Type B pancreatic cell (in vitro differentiated cells): ENCODE measurements around the gene USP43. TPM values are rescaled to one million over a fixed set of nuclear protein-coding genes. Genes with fewer than 3 reads are reported as not detected.
A peak's percentile ranks its signal among the peaks of the same experiment; 100 is the strongest.

Experiments
- DNase-seq: peaks from one replicate; pipeline ENCODE4 v3.0.0; 2021; ENCODE audit warnings: mixed read lengths; ENCODE audit not compliant: unreplicated experiment; ENCODE audit errors: extremely low spot score
- H3K27ac Mint-ChIP-seq: 2 replicates; pipeline ENCODE4 v1.8.0; 2021; ENCODE audit warnings: mild to moderate bottlenecking, mixed read lengths
- H3K27me3 Mint-ChIP-seq: 2 replicates; pipeline ENCODE4 v1.8.0; 2021; ENCODE audit warnings: mixed read lengths
- H3K36me3 Mint-ChIP-seq: 2 replicates; pipeline ENCODE4 v1.8.0; 2021; ENCODE audit warnings: mixed read lengths
- H3K4me1 Mint-ChIP-seq: one replicate; pipeline ENCODE4 v1.8.0; 2021; ENCODE audit warnings: mixed read lengths; ENCODE audit not compliant: unreplicated experiment
- H3K4me3 Mint-ChIP-seq: 2 replicates; pipeline ENCODE4 v1.8.0; 2021; ENCODE audit warnings: mild to moderate bottlenecking, mixed read lengths
- H3K9me3 Mint-ChIP-seq: 2 replicates; pipeline ENCODE4 v1.8.0; 2021; ENCODE audit warnings: mixed read lengths
- total RNA-seq: library from RNA; stranded (reverse); gene quantifications from 2 replicates; pipeline ENCODE4 v1.2.1, GENCODE V29; 2021; ENCODE audit warnings: low replicate concordance
- TF ChIP-seq, protein P1 (sequence below): fragments of 200-600 bp; sonication (generic); conservative IDR thresholded peaks from 2 replicates; pipeline ENCODE4 v1.5.0; 2021; ENCODE audit warnings: antibody characterized with exemption, mild to moderate bottlenecking

Gene USP43
- total RNA-seq, 1 donor from 2014 or later, result 6.6 TPM

- Mint-ChIP-seq H3K27me3 (no peaks in the 10 kb centered on the region), H3K4me3 (no peak overlapping the region), H3K9me3 (peaks cover 7% of the 10 kb centered on the region), H3K27ac (peak overlapping the region; percentile 23), H3K4me1 (no peaks in the 10 kb centered on the region), H3K36me3 (peaks cover 16% of the 10 kb centered on the region)
- TF ChIP-seq, protein P1, sequence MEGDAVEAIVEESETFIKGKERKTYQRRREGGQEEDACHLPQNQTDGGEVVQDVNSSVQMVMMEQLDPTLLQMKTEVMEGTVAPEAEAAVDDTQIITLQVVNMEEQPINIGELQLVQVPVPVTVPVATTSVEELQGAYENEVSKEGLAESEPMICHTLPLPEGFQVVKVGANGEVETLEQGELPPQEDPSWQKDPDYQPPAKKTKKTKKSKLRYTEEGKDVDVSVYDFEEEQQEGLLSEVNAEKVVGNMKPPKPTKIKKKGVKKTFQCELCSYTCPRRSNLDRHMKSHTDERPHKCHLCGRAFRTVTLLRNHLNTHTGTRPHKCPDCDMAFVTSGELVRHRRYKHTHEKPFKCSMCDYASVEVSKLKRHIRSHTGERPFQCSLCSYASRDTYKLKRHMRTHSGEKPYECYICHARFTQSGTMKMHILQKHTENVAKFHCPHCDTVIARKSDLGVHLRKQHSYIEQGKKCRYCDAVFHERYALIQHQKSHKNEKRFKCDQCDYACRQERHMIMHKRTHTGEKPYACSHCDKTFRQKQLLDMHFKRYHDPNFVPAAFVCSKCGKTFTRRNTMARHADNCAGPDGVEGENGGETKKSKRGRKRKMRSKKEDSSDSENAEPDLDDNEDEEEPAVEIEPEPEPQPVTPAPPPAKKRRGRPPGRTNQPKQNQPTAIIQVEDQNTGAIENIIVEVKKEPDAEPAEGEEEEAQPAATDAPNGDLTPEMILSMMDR, result no peak
- no peak for DNase-seq
Observed at GRCh38 chr17:9676820-9677310, 31.5 kb downstream of the USP43 start.

- Mint-ChIP-seq H3K27ac (peak overlapping the region; percentile 23), H3K4me1 (no peaks in the 10 kb centered on the region), H3K36me3 (peaks cover 16% of the 10 kb centered on the region), H3K9me3 (peaks cover 7% of the 10 kb centered on the region), H3K4me3 (no peak overlapping the region), H3K27me3 (no peaks in the 10 kb centered on the region)
- no peak for DNase-seq
- TF ChIP-seq, protein P1, result no peak
Observed at GRCh38 chr17:9677411-9677810, 32.1 kb downstream of the USP43 start.

DNA sequence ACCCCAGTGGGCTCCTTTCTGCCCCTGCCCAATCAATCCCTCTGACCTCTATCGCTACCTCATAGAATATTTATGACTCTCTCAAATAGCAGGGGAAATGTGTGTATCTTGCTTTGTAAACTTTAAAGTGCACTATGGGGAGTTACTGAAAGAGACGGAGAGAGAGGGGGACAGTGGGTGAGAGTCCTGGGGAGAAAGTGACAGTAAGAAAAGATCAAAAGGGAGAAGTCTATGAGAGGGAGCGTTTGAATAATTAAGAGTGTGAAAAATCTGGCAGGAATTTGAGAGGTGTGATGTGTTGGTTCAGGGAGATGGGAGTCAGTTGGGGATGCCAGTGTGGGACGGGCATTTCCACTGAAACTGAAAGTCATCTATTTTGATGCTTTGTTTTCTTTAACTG, 32.6 kb downstream of the USP43 start:
- no peak overlapping the region for H3K4me3 Mint-ChIP-seq
- no peaks in the 10 kb centered on the region for H3K4me1 Mint-ChIP-seq
- H3K9me3 Mint-ChIP-seq, result peaks cover 7% of the 10 kb centered on the region
- TF ChIP-seq, protein P1, result no peak
- H3K36me3 Mint-ChIP-seq, result peaks cover 16% of the 10 kb centered on the region
- H3K27ac Mint-ChIP-seq, result no peak overlapping the region
- H3K27me3 Mint-ChIP-seq, result no peaks in the 10 kb centered on the region
- DNase-seq, result no peak

GRCh38 chr17:9684955-9685621, 39.8 kb downstream of the USP43 start:
- Mint-ChIP-seq H3K36me3 (peaks cover 17% of the 10 kb centered on the region), H3K27me3 (no peaks in the 10 kb centered on the region), H3K9me3 (peaks cover 5% of the 10 kb centered on the region), H3K4me1 (no peaks in the 10 kb centered on the region), H3K4me3 (no peak overlapping the region), H3K27ac (no peak overlapping the region)
- no peak for DNase-seq
- TF ChIP-seq, protein P1, result no peak

DNA sequence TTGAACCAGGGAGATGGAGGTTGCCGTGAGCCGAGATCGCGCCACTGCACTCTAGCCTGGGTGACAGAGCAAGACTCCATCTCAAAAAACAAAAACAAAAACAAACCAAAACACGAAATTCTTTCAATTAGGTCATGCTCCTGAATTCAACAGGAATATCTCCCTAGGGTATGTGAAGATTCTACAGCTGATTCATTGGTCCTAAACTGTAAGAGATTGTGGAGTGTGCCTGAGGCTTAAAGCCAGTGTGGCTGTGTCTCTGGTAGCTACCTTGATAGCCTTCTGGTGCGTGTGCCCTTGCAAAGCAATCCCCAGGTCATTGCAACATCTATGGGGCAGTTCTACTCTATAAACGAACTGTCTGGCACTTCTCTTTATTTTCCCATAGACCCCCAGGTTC, 48.4 kb downstream of the USP43 start:
- Mint-ChIP-seq H3K36me3 (peaks cover 24% of the 10 kb centered on the region), H3K27me3 (no peaks in the 10 kb centered on the region), H3K9me3 (no peaks in the 10 kb centered on the region), H3K4me1 (no peaks in the 10 kb centered on the region), H3K27ac (no peak overlapping the region), H3K4me3 (no peak overlapping the region)
- TF ChIP-seq, protein P1, result no peak
- DNase-seq, result no peak
